Measurements from ENCODE around the gene FAM229A.

Gene FAM229A

DNA sequence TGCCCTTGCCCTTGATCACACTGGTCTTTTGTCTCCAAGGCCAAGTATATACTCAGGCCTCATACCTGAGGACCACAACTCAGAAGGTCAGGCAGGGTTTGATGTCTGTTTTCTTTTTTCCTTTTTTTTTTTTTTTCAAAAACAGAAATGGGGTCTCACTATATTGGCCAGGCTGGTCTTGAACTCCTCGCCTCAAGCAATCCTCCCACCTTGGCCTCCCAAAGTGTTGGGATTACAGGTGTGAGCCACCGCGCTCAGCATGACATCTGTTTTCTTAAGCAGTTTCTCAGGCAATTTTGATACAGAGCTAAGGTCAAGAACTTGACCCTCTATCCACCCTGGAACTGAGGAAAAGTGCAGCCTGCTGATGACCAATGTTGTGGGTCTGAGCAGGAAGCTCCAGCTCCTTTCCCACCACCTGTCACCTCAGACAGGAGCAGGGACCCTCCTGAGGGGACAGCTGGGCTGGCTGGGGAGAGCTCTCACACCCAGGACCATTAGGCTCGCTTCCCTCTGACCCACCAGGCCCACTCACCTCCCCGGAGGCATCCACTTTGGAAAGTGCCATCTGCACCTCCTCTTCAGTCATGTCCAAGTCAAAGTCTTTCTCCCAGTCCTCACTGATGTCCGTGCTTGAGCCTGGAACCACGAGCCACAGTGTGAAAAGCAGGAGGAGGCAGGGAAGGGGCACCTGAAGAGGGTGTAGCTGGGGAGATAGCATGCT is 5.8 kb upstream of the FAM229A start:
- Histone ChIP-seq H3K27ac (ENCODE audit: poor library complexity, severe bottlenecking) (no peak overlapping the region), H3K4me1 (ENCODE audit: insufficient read depth, poor library complexity, severe bottlenecking) (no peaks in the 10 kb centered on the region), H3K27me3 (ENCODE audit: insufficient read depth, poor library complexity, severe bottlenecking) (no peaks in the 10 kb centered on the region), H3K4me3 (ENCODE audit: severe bottlenecking) (no peak overlapping the region), H3K36me3 (ENCODE audit: low read depth) (peaks cover 25% of the 10 kb centered on the region), H3K9me3 (ENCODE audit: severe bottlenecking) (no peaks in the 10 kb centered on the region)
- no peak for TF ChIP-seq CTCF (IDR thresholded peaks at IDR 0.05; ENCODE audit: poor library complexity, severe bottlenecking)
- DNase-seq (ENCODE audit: low spot score) (no peak), ATAC-seq (ENCODE audit: low read depth) (no peak)

DNA sequence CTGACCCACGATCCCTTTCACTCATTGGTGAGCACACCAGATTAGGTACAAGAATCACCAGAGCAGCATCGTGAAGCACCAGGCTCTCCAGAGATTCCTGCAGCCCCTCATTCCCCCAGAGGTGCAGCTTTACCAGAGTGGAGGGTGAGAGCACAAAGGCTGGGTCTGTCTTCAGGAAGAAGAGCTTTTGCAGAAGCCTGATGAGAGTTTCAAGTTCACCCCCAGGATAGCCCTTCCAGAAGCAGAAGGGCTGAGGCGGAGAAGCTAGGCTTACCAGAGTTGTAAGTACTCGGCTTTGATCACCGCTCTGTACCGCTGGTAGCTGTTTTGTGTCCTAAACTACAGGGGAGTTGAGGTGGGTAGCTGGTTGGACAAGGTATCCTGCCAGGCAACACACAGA is 3.2 kb upstream of the FAM229A start:
- ATAC-seq (ENCODE audit: low read depth) (no peak), DNase-seq (ENCODE audit: low spot score) (no peak)
- Histone ChIP-seq H3K27ac (ENCODE audit: poor library complexity, severe bottlenecking) (no peak overlapping the region), H3K9me3 (ENCODE audit: severe bottlenecking) (no peaks in the 10 kb centered on the region), H3K4me1 (ENCODE audit: insufficient read depth, poor library complexity, severe bottlenecking) (no peaks in the 10 kb centered on the region), H3K27me3 (ENCODE audit: insufficient read depth, poor library complexity, severe bottlenecking) (no peaks in the 10 kb centered on the region), H3K4me3 (ENCODE audit: severe bottlenecking) (no peak overlapping the region), H3K36me3 (ENCODE audit: low read depth) (peaks cover 14% of the 10 kb centered on the region; the same call in 1 of the 2 replicates)
- no peak for TF ChIP-seq CTCF (IDR thresholded peaks at IDR 0.05; ENCODE audit: poor library complexity, severe bottlenecking)

GRCh38 chr1:32364836-32365235 is 2.6 kb upstream of the FAM229A start:
- no peak for DNase-seq (ENCODE audit: low spot score)
- Histone ChIP-seq H3K27ac (ENCODE audit: poor library complexity, severe bottlenecking) (no peak overlapping the region), H3K36me3 (ENCODE audit: low read depth) (peaks cover 14% of the 10 kb centered on the region; the same call in 1 of the 2 replicates), H3K27me3 (ENCODE audit: insufficient read depth, poor library complexity, severe bottlenecking) (no peaks in the 10 kb centered on the region), H3K4me1 (ENCODE audit: insufficient read depth, poor library complexity, severe bottlenecking) (no peaks in the 10 kb centered on the region), H3K4me3 (ENCODE audit: severe bottlenecking) (no peak overlapping the region), H3K9me3 (ENCODE audit: severe bottlenecking) (no peaks in the 10 kb centered on the region)
- no peak for ATAC-seq (ENCODE audit: low read depth)
- no peak for TF ChIP-seq CTCF (IDR thresholded peaks at IDR 0.05; ENCODE audit: poor library complexity, severe bottlenecking)

GRCh38 chr1:32363713-32364112 is 1.4 kb upstream of the FAM229A start:
- Histone ChIP-seq H3K4me3 (ENCODE audit: severe bottlenecking) (no peak overlapping the region), H3K27me3 (ENCODE audit: insufficient read depth, poor library complexity, severe bottlenecking) (no peaks in the 10 kb centered on the region), H3K9me3 (ENCODE audit: severe bottlenecking) (no peaks in the 10 kb centered on the region), H3K27ac (ENCODE audit: poor library complexity, severe bottlenecking) (no peak overlapping the region), H3K4me1 (ENCODE audit: insufficient read depth, poor library complexity, severe bottlenecking) (no peaks in the 10 kb centered on the region), H3K36me3 (ENCODE audit: low read depth) (0 out of 2 replicates have a peak, but pooled peaks cover 8% of the 10 kb centered on the region)
- TF ChIP-seq CTCF (IDR thresholded peaks at IDR 0.05; ENCODE audit: poor library complexity, severe bottlenecking), result no peak
- ATAC-seq (ENCODE audit: low read depth), result no peak
- no peak for DNase-seq (ENCODE audit: low spot score)

Data from RWPE2 (cell line).